AML-193 (cell line): ENCODE results near the gene CTSL.

ENCODE experiments used
- DNase-seq, 2 experiments: peaks; one replicate each; lab custom pipeline; 2025; lab: John Stamatoyannopoulos, UW

Gene CTSL

GRCh38 chr9:87725900-87726709 lies at the start of gene CTSL:
Gene CTSL (plus strand): TSS chr9:87726119. CDS start chr9:87727604, 1,485 bp downstream.
- DNase-seq, result no peak

- no peak for DNase-seq
These were observed 48.7 kb upstream of the CTSL start for GRCh38 chr9:87676976-87677775.

- DNase-seq, result no peak
These were observed 47.9 kb upstream of the CTSL start for GRCh38 chr9:87677776-87678587.

- DNase-seq, result peak in 1 of 2 experiments; percentile 25
These were observed 47.1 kb upstream of the CTSL start for GRCh38 chr9:87678650-87679355.

- DNase-seq, result no peak
These were observed 44.5 kb upstream of the CTSL start for GRCh38 chr9:87681271-87682061.

GRCh38 chr9:87682085-87682484 lies 43.8 kb upstream of the CTSL start:
- no peak for DNase-seq

GRCh38 chr9:87682618-87683017 lies 43.3 kb upstream of the CTSL start:
- no peak for DNase-seq

GRCh38 chr9:87683751-87684626 lies 41.9 kb upstream of the CTSL start:
- DNase-seq, result no peak

- DNase-seq, result no peak
These were observed 41.2 kb upstream of the CTSL start for GRCh38 chr9:87684627-87685219.

GRCh38 chr9:87685441-87685840 lies 40.5 kb upstream of the CTSL start:
- no peak for DNase-seq

GRCh38 chr9:87685871-87686519 lies 39.9 kb upstream of the CTSL start:
- no peak for DNase-seq

- no peak for DNase-seq
These were observed 39.3 kb upstream of the CTSL start for GRCh38 chr9:87686520-87687090.

- no peak for DNase-seq
These were observed 38.7 kb upstream of the CTSL start for GRCh38 chr9:87687207-87687606.

GRCh38 chr9:87694236-87694755 lies 31.6 kb upstream of the CTSL start:
- DNase-seq, result no peak

GRCh38 chr9:87695523-87695922 lies 30.4 kb upstream of the CTSL start:
- DNase-seq, result no peak

GRCh38 chr9:87696641-87697040 lies 29.3 kb upstream of the CTSL start:
- no peak for DNase-seq

GRCh38 chr9:87698069-87698809 lies 27.7 kb upstream of the CTSL start:
- DNase-seq, result no peak

GRCh38 chr9:87699835-87700234 lies 26.1 kb upstream of the CTSL start:
- no peak for DNase-seq
